Measurements from ENCODE around the gene C14orf119. TPM values are rescaled to one million over a fixed set of nuclear protein-coding genes. Genes with fewer than 3 reads are reported as not detected.

Gene C14orf119
- total and polyA plus RNA-seq, 9 of the 15 experiments (the other 6 are each of a cell fraction or from before 2014, with no cell fraction given): 36.7 to 251 (median 51.8) TPM

GRCh38 chr14:23057757-23058653, 37.3 kb upstream of the C14orf119 start (continued):
- TF ChIP-seq TFAP4 (CRISPR knock-in tag; IDR thresholded peaks at IDR 0.05; ENCODE audit: borderline replicate concordance) (peak; percentile 76), ZFP30 (CRISPR knock-in tag; IDR thresholded peaks at IDR 0.05; ENCODE audit: borderline replicate concordance) (peak; percentile 26; the same call in 1 of the 2 replicates), E2F1 (CRISPR knock-in tag; IDR thresholded peaks at IDR 0.05) (0 out of 2 replicates have a peak, but pooled peaks have one; percentile 47), SAFB (IDR thresholded peaks at IDR 0.05; ENCODE audit: borderline replicate concordance, low read depth, low read length) (no peak), TAF1 (IDR thresholded peaks at IDR 0.05; ENCODE audit: control insufficient read depth, extremely low read depth, insufficient read depth, low read length, severe bottlenecking) (no peak), SMC3 (conservative IDR thresholded peaks at IDR 0.05; ENCODE audit: insufficient read depth, low read depth, low read length) (peak; percentile 98), MITF (IDR thresholded peaks at IDR 0.05) (peak; percentile 34; the same call in 1 of the 2 replicates), RB1 (IDR thresholded peaks at IDR 0.05; ENCODE audit: low read depth) (peak; percentile 64), ATF6 (CRISPR knock-in tag; IDR thresholded peaks at IDR 0.05) (no peak; the same call in 1 of the 2 replicates), SUPT5H (IDR thresholded peaks at IDR 0.05) (peak; percentile 67), PATZ1 (CRISPR knock-in tag; IDR thresholded peaks at IDR 0.05; ENCODE audit: borderline replicate concordance) (no peak), MYC (IDR thresholded peaks at IDR 0.05; ENCODE audit: low read depth, low read length) (no peak; the same call in 1 of the 2 replicates), MYC (CRISPR knock-in tag; IDR thresholded peaks at IDR 0.05; ENCODE audit: borderline replicate concordance, low read depth) (peak; percentile 48; the same call in 1 of the 2 replicates), BRF2 (IDR thresholded peaks at IDR 0.05; ENCODE audit: borderline replicate concordance, insufficient read depth, insufficient read length) (no peak)

Measured in K562 (cell line).